ENCODE results near the gene POLA1. TPM values are rescaled to one million over a fixed set of nuclear protein-coding genes. Genes with fewer than 3 reads are reported as not detected.

The POLA1 gene
- total and polyA plus RNA-seq, 2 donors (not counting 1 experiment from before 2014, with no cell fraction given), result 3.0 to 16.3 TPM

GRCh38 chrX:24965372-24965771, 271.7 kb downstream of the POLA1 start:
- Histone ChIP-seq H3K9ac (ENCODE audit: low read length) (no peak overlapping the region), H3K36me3 (replicated peaks in 1 of 2; ENCODE audit: control extremely low read depth in 1 of 2, control insufficient read depth in 1 of 2, extremely low read depth in 1 of 2, insufficient read depth in 2 of 2, low read length in 1 of 2) (no peaks in the 10 kb centered on the region), H2AFZ (ENCODE audit: insufficient read depth, low read depth, low read length, poor library complexity, severe bottlenecking) (no peak overlapping the region), H3K4me1 (ENCODE audit: control insufficient read depth in 2 of 2, insufficient read depth in 2 of 2, low read length in 2 of 2) (no peaks in the 10 kb centered on the region), H3K27ac (ENCODE audit: low read length in 2 of 2) (no peak overlapping the region), H4K20me1 (ENCODE audit: control insufficient read depth, insufficient read depth, low read length, poor library complexity, severe bottlenecking) (no peaks in the 10 kb centered on the region), H3K79me2 (ENCODE audit: control insufficient read depth, insufficient read depth, low read length) (no peaks in the 10 kb centered on the region), H3K9me3 (ENCODE audit: control extremely low read depth in 1 of 3, control insufficient read depth in 2 of 3, insufficient read depth in 1 of 3, low read length in 2 of 3) (no peaks in the 10 kb centered on the region), H3K4me3 (ENCODE audit: control extremely low read depth in 1 of 5, extremely low read depth in 1 of 5, insufficient read depth in 1 of 5, low read depth in 2 of 5, low read length in 4 of 5) (no peak overlapping the region), H3K27me3 (replicated peaks in 1 of 4; ENCODE audit: control extremely low read depth in 1 of 4, control insufficient read depth in 3 of 4, insufficient read depth in 4 of 4, low read length in 3 of 4) (no peaks in the 10 kb centered on the region), H3K4me2 (replicated peaks; ENCODE audit: low read depth, low read length, poor library complexity, severe bottlenecking) (no peak overlapping the region)
- ChIA-PET POLR2A (no interaction called here), CTCF (no interaction called here)
- DNase-seq (no peak), ATAC-seq (ENCODE audit: low read depth) (no peak)
- intact Hi-C loops (cut with micrococcal nuclease), result no loop called here
- TF ChIP-seq CTCF (IDR thresholded peaks at IDR 0.05) (no peak), EZH2 (IDR thresholded peaks at IDR 0.05; ENCODE audit: borderline replicate concordance, insufficient read depth, low read depth, low read length, poor library complexity, severe bottlenecking) (no peak)
- Mint-ChIP-seq H3K4me3 (no peak overlapping the region), H3K4me1 (peaks cover 4% of the 10 kb centered on the region), H3K27ac (no peak overlapping the region), H3K27me3 (no peaks in the 10 kb centered on the region), H3K9me3 (ENCODE audit: insufficient read depth) (no peaks in the 10 kb centered on the region)
- no CpG with 5 or more reads among the region's 1 CpG for WGBS (ENCODE audit: insufficient coverage)

GRCh38 chrX:24969812-24970211, 276.1 kb downstream of the POLA1 start:
- H3K79me2 ChIP-seq (ENCODE audit: control insufficient read depth, insufficient read depth, low read length), result no peaks in the 10 kb centered on the region
- POLR2A ChIA-PET, result no interaction called here
- Mint-ChIP-seq H3K4me1 (no peaks in the 10 kb centered on the region), H3K9me3 (ENCODE audit: insufficient read depth) (no peaks in the 10 kb centered on the region), H3K27me3 (no peaks in the 10 kb centered on the region), H3K4me3 (no peak overlapping the region), H3K27ac (no peak overlapping the region)
- WGBS (ENCODE audit: insufficient coverage), result no CpG with 5 or more reads among the region's 5 CpGs
- intact Hi-C loops (cut with micrococcal nuclease), result no loop called here
- H3K36me3 ChIP-seq (replicated peaks in 1 of 2; ENCODE audit: control extremely low read depth in 1 of 2, control insufficient read depth in 1 of 2, extremely low read depth in 1 of 2, insufficient read depth in 2 of 2, low read length in 1 of 2), result no peaks in the 10 kb centered on the region
- H2AFZ ChIP-seq (ENCODE audit: insufficient read depth, low read depth, low read length, poor library complexity, severe bottlenecking), result no peak overlapping the region
- CTCF ChIA-PET, result no interaction called here
- no peak overlapping the region for H3K4me3 ChIP-seq (ENCODE audit: control extremely low read depth in 1 of 5, extremely low read depth in 1 of 5, insufficient read depth in 1 of 5, low read depth in 2 of 5, low read length in 4 of 5)
- TF ChIP-seq CTCF (IDR thresholded peaks at IDR 0.05) (no peak), EZH2 (IDR thresholded peaks at IDR 0.05; ENCODE audit: borderline replicate concordance, insufficient read depth, low read depth, low read length, poor library complexity, severe bottlenecking) (no peak)
- ATAC-seq (ENCODE audit: low read depth) (no peak), DNase-seq (no peak)
- no peak overlapping the region for H3K27ac ChIP-seq (ENCODE audit: low read length in 2 of 2)
- no peaks in the 10 kb centered on the region for H3K9me3 ChIP-seq (ENCODE audit: control extremely low read depth in 1 of 3, control insufficient read depth in 2 of 3, insufficient read depth in 1 of 3, low read length in 2 of 3)
- no peaks in the 10 kb centered on the region for H3K4me1 ChIP-seq (ENCODE audit: control insufficient read depth in 2 of 2, insufficient read depth in 2 of 2, low read length in 2 of 2)
- no peaks in the 10 kb centered on the region for H4K20me1 ChIP-seq (ENCODE audit: control insufficient read depth, insufficient read depth, low read length, poor library complexity, severe bottlenecking)
- H3K4me2 ChIP-seq (replicated peaks; ENCODE audit: low read depth, low read length, poor library complexity, severe bottlenecking), result no peak overlapping the region
- H3K27me3 ChIP-seq (replicated peaks in 1 of 4; ENCODE audit: control extremely low read depth in 1 of 4, control insufficient read depth in 3 of 4, insufficient read depth in 4 of 4, low read length in 3 of 4), result no peaks in the 10 kb centered on the region
- no peak overlapping the region for H3K9ac ChIP-seq (ENCODE audit: low read length)

Data from B cell (primary cell).